K562 (cell line): ENCODE data around the gene ASCC3. TPM values are rescaled to one million over a fixed set of nuclear protein-coding genes. Genes with fewer than 3 reads are reported as not detected.

Experiments used
- ATAC-seq: fragments of 200-7000 bp; cut with Tn5 transposase; 3 replicates; pipeline ENCODE4 v1.9.1; 2020; ENCODE audit warnings: moderate library complexity
- BruUV-seq: library from RNA; stranded (reverse); fragments of 400-500 nt; replicated peaks from 2 replicates; lab custom pipeline; 2021; lab: Mats Ljungman, UMichigan
- CTCF ChIA-PET: fragments of 300-600 bp; formaldehyde crosslinking; extraction: SDS; loops from one replicate; lab custom pipeline; 2021; ENCODE audit warnings: low intra/inter-chr PET ratio; lab: Yijun Ruan, JAX
- POLR2A ChIA-PET: fragments of 300-600, 350-650 bp; sonication (Branson Sonifier 250); formaldehyde crosslinking; extraction: SDS; loops from one replicate; lab custom pipeline; 2021; ENCODE audit warnings: antibody characterized with exemption, inconsistent platforms; lab: Yijun Ruan, JAX
- DNase-seq, 4 experiments: peaks; one replicate each; pipeline versions ENCODE4 v3.0.0 to v3.0.0-alpha.2; 2011 to 2018; ENCODE audit warnings: low spot score in 3 of 4, mixed read lengths in 3 of 4; ENCODE audit errors: extremely low read depth in 1 of 4
- FAIRE-seq: peaks from 2 replicates; lab custom pipeline; 2011; peaks lifted over from hg19 to GRCh38; lab: Jason Lieb, UNC
- H2AFZ ChIP-seq: 2 replicates; pipeline ENCODE4 v1.6.0; 2011; ENCODE audit warnings: low read depth, low read length, control low read depth, inconsistent platforms
- H3K27ac ChIP-seq: fragments of 200-600 bp; 3 replicates; pipeline ENCODE4 v1.8.0; 2011; ENCODE audit warnings: low read depth, mild to moderate bottlenecking, control low read depth, inconsistent platforms, low read length, moderate library complexity, mixed read lengths; ENCODE audit errors: extremely low read depth
- H3K27me3 ChIP-seq, 2 experiments: fragments of 300-600 bp in 1 of 2; 2 replicates in 1 of 2; 3 replicates in 1 of 2; pipeline versions ENCODE4 v1.6.0 to v1.8.0; 2011; ENCODE audit warnings: inconsistent platforms in 2 of 2, low read length in 2 of 2, mild to moderate bottlenecking in 1 of 2, mixed read lengths in 1 of 2, moderate library complexity in 1 of 2; ENCODE audit not compliant: control insufficient read depth in 2 of 2, insufficient read depth in 2 of 2
- H3K36me3 ChIP-seq: fragments of 300-600 bp; 3 replicates; pipeline ENCODE4 v1.8.0; 2011; ENCODE audit warnings: mild to moderate bottlenecking, low read length, inconsistent platforms; ENCODE audit not compliant: control insufficient read depth, insufficient read depth
- H3K4me1 ChIP-seq, 2 experiments: fragments of 200-600 bp in 1 of 2; replicated peaks in 1 of 2; 2 replicates in 1 of 2; 3 replicates in 1 of 2; pipeline versions ENCODE4 v1.5.1 to v1.8.0; 2011; ENCODE audit warnings: inconsistent platforms in 2 of 2, low read length in 2 of 2, mild to moderate bottlenecking in 1 of 2, mixed read lengths in 1 of 2, moderate library complexity in 1 of 2; ENCODE audit not compliant: control insufficient read depth in 2 of 2, insufficient read depth in 2 of 2
- H3K4me2 ChIP-seq: 2 replicates; pipeline ENCODE4 v1.6.1; 2011; ENCODE audit warnings: low read length, control low read depth, inconsistent platforms, mixed read lengths; ENCODE audit not compliant: insufficient read depth
- H3K4me3 ChIP-seq: fragments of 200-600 bp; sonication (generic), shearing (Covaris generic); 2 replicates; pipeline ENCODE4 v1.5.1; 2016; ENCODE audit warnings: control low read depth, inconsistent platforms
- H3K79me2 ChIP-seq: fragments of 200-600 bp; 3 replicates; pipeline ENCODE4 v1.8.0; 2011; ENCODE audit warnings: low read length, inconsistent platforms; ENCODE audit not compliant: control insufficient read depth, insufficient read depth
- H3K9ac ChIP-seq, 2 experiments: 2 replicates each; pipeline versions ENCODE4 v1.6.0 to v1.6.1; 2011; ENCODE audit warnings: low read depth in 2 of 2, low read length in 2 of 2, control low read depth in 1 of 2, inconsistent platforms in 1 of 2, mild to moderate bottlenecking in 1 of 2, mixed read lengths in 1 of 2; ENCODE audit not compliant: insufficient read depth in 1 of 2
- H3K9me1 ChIP-seq: one replicate; pipeline ENCODE4 v1.6.0; 2011; ENCODE audit warnings: inconsistent platforms, mild to moderate bottlenecking, low read length, moderate library complexity; ENCODE audit not compliant: control insufficient read depth, insufficient read depth
- H3K9me3 ChIP-seq: replicated peaks from 2 replicates; pipeline ENCODE4 v1.5.1; 2011; ENCODE audit warnings: low read depth, low read length, inconsistent platforms; ENCODE audit not compliant: control insufficient read depth, insufficient read depth
- H4K20me1 ChIP-seq: replicated peaks from 2 replicates; pipeline ENCODE4 v1.6.1; 2011; ENCODE audit warnings: low read length, inconsistent platforms, mixed read lengths; ENCODE audit not compliant: control insufficient read depth, insufficient read depth
- BDP1 ChIP-seq: IDR thresholded peaks from 3 replicates; pipeline ENCODE4 v1.6.1; 2011; ENCODE audit not compliant: insufficient read length, insufficient read depth
- FUS ChIP-seq: fragments of 200-400 bp; formaldehyde crosslinking; optimal IDR thresholded peaks from 2 replicates; pipeline ENCODE3; 2017; ENCODE audit warnings: low read depth, low read length
- HDAC3 ChIP-seq: fragments of 450-650 bp; IDR thresholded peaks from 2 replicates; pipeline ENCODE4 v1.6.1; 2018; ENCODE audit warnings: borderline replicate concordance, mild to moderate bottlenecking, moderate library complexity; ENCODE audit not compliant: partially characterized antibody
- HDAC6 ChIP-seq: IDR thresholded peaks from 2 replicates; pipeline ENCODE4 v1.6.1; 2012; ENCODE audit warnings: low read depth, mild to moderate bottlenecking, control low read depth, inconsistent platforms, low read length, moderate library complexity
- KAT8 ChIP-seq: fragments of 450-650 bp; IDR thresholded peaks from 2 replicates; pipeline ENCODE4 v1.6.1; 2016; ENCODE audit warnings: low read depth, mild to moderate bottlenecking
- KLF16 ChIP-seq: IDR thresholded peaks from 2 replicates; pipeline ENCODE4 v1.6.1; 2016; ENCODE audit warnings: antibody characterized with exemption
- MAX ChIP-seq: sonication (generic); formaldehyde crosslinking; IDR thresholded peaks from 2 replicates; pipeline ENCODE4 v1.9.0; 2022; ENCODE audit warnings: mild to moderate bottlenecking, missing genetic modification reagents
- PTBP1 ChIP-seq: fragments of 200-400 bp; formaldehyde crosslinking; IDR thresholded peaks from 2 replicates; pipeline ENCODE4 v1.6.1; 2017; ENCODE audit warnings: low read depth, low read length
- RB1 ChIP-seq: fragments of 450-650 bp; IDR thresholded peaks from 2 replicates; pipeline ENCODE4 v1.6.1; 2017; ENCODE audit warnings: low read depth, mild to moderate bottlenecking
- SMAD2 ChIP-seq: fragments of 150-350 bp; IDR thresholded peaks from 2 replicates; pipeline ENCODE4 v1.6.1; 2014; ENCODE audit warnings: low read depth, mild to moderate bottlenecking, low read length
- THRA ChIP-seq: fragments of 450-650 bp; IDR thresholded peaks from 2 replicates; pipeline ENCODE4 v1.6.1; 2017; ENCODE audit warnings: mild to moderate bottlenecking, moderate library complexity
- TRIM25 ChIP-seq: fragments of 450-650 bp; IDR thresholded peaks from 2 replicates; pipeline ENCODE4 v1.7.0; 2016; ENCODE audit warnings: borderline replicate concordance
- ZFP1 ChIP-seq: fragments of 450-650 bp; formaldehyde crosslinking; IDR thresholded peaks from 2 replicates; pipeline ENCODE4 v1.4.0; 2020; ENCODE audit warnings: mild to moderate bottlenecking, mixed read lengths
- ZNF212 ChIP-seq: fragments of 450-650 bp; formaldehyde crosslinking; IDR thresholded peaks from 2 replicates; pipeline ENCODE4 v1.4.0; 2020; ENCODE audit warnings: mild to moderate bottlenecking
- ZNF274 ChIP-seq: IDR thresholded peaks from 2 replicates; pipeline ENCODE4 v1.6.1; 2011; ENCODE audit warnings: low read depth, mild to moderate bottlenecking, low read length, moderate library complexity, borderline replicate concordance
- ZNF280B ChIP-seq: fragments of 250-450 bp; sonication (Bioruptor Pico); IDR thresholded peaks from 2 replicates; pipeline ENCODE4 v1.5.1; 2021; ENCODE audit warnings: mild to moderate bottlenecking
- ZSCAN32 ChIP-seq: fragments of 450-650 bp; formaldehyde crosslinking; IDR thresholded peaks from 2 replicates; pipeline ENCODE4 v1.4.0; 2020; ENCODE audit warnings: mild to moderate bottlenecking, moderate library complexity
- WGBS: fragments of 100-300 bp; shearing (Covaris generic); methylation state at CpG from one replicate; pipeline ENCODE4 v1.1.6; 2016; ENCODE audit warnings: low coverage, mixed read lengths; ENCODE audit not compliant: insufficient coverage; ENCODE audit errors: missing lambda C conversion rate; 5-methylcytosine and 5-hydroxymethylcytosine counted together
- in situ Hi-C: fragments of 300-500 bp; cut with MboI; formaldehyde crosslinking; loops from 4 replicates; pipeline ENCODE4 v1.15.0; 2018; ENCODE audit warnings: inconsistent platforms, mixed read lengths
- intact Hi-C: fragments of 100-400 bp; cut with micrococcal nuclease; formaldehyde crosslinking; loops from 2 replicates; pipeline ENCODE4 v1.14.2; 2022
- polyA plus RNA-seq, 8 experiments: library from polyadenylated mRNA; depleted of rRNA in 4 of 8; stranded (reverse) in 5 of 8; unstranded in 3 of 8; fragments of >200 nt; fragmentation: Nextera tagmentation in 2 of 8; fragmentation: Illumina TruSeq in 1 of 8; extraction: Ambion mirVana in 2 of 8; extraction: Trizol in 1 of 8; gene quantifications; 2 replicates each; pipeline versions ENCODE4 v1.2.1 to v1.2.3, GENCODE V29; 2011 to 2014; ENCODE audit warnings: inconsistent platforms in 1 of 8, missing spikeins in 1 of 8
- total RNA-seq, 7 experiments: library from RNA; depleted of rRNA in 6 of 7; stranded (reverse); fragments of >200 nt in 6 of 7; fragmentation: Illumina TruSeq in 2 of 7; extraction: Trizol in 2 of 7; gene quantifications; 2 replicates each; pipeline versions ENCODE4 v1.2.1 to v1.2.3, GENCODE V29; 2011 to 2021; ENCODE audit warnings: low replicate concordance in 1 of 7

The ASCC3 gene
- total and polyA plus RNA-seq, 9 of the 15 experiments (the other 6 are each of a cell fraction or from before 2014, with no cell fraction given) = 16.1 to 56.1 (median 33.9) TPM

- TF ChIP-seq THRA (no peak), BDP1 (no peak)
These were observed 42.5 kb upstream of the ASCC3 start (continued) for GRCh38 chr6:100923481-100924165.

- in situ Hi-C loops = no loop called here
- Histone ChIP-seq H3K27me3 (no peaks in the 10 kb centered on the region), H3K27ac (no peak overlapping the region), H3K4me2 (no peak overlapping the region), H3K4me3 (no peak overlapping the region), H3K9ac (no peak overlapping the region), H3K9me1 (no peaks in the 10 kb centered on the region), H3K36me3 (no peaks in the 10 kb centered on the region), H3K9me3 (no peaks in the 10 kb centered on the region), H3K4me1 (peaks cover 0 to 5% of the 10 kb centered on the region in 2 experiments; a peak in 2 of 5 replicates), H2AFZ (no peak overlapping the region), H3K79me2 (no peaks in the 10 kb centered on the region), H4K20me1 (no peaks in the 10 kb centered on the region)
- DNase-seq (no peak), ATAC-seq (no peak), FAIRE-seq (no peak)
- POLR2A ChIA-PET = interaction anchor here (1.0 kb wide), 1 partner anchor 39 kb away, joined by 3 read pairs; the partner anchor contains the start of gene ASCC3
- WGBS = 4% methylated on average over 2 of the region's 2 CpGs
- intact Hi-C loops = no loop called here
- CTCF ChIA-PET = no interaction called here
- BruUV-seq = no TSS peak
- TF ChIP-seq FUS (no peak), ZNF274 (no peak), ZNF280B (CRISPR knock-in tag) (no peak), MAX (CRISPR knock-in tag) (no peak), PTBP1 (no peak), TRIM25 (no peak), ZSCAN32 (no peak), RB1 (no peak), SMAD2 (no peak), KAT8 (no peak), KLF16 (no peak), HDAC6 (no peak), HDAC3 (no peak), ZNF212 (CRISPR knock-in tag) (no peak), ZFP1 (CRISPR knock-in tag) (no peak)
These were observed 39.0 kb upstream of the ASCC3 start for GRCh38 chr6:100920028-100920605.
